Loucy (cell line): ENCODE results near the gene ABHD2.
A peak's percentile ranks its signal among the peaks of the same experiment; 100 is the strongest.

Experiments
- H2AFZ ChIP-seq: fragments of 200-600 bp; sonication (generic); 2 replicates; pipeline ENCODE4 v1.6.0; 2016; ENCODE audit warnings: antibody characterized with exemption, mild to moderate bottlenecking, low read length, moderate library complexity
- H3F3A ChIP-seq: fragments of 200-600 bp; 2 replicates; pipeline ENCODE4 v1.6.0; 2016; ENCODE audit warnings: antibody characterized with exemption, low read depth, mild to moderate bottlenecking
- H3K27me3 ChIP-seq: fragments of 200-600 bp; sonication (generic); 2 replicates; pipeline ENCODE4 v1.6.1; 2014; ENCODE audit warnings: low read length, mild to moderate bottlenecking; ENCODE audit not compliant: insufficient read depth, poor library complexity, severe bottlenecking
- H3K36me3 ChIP-seq: fragments of 200-600 bp; sonication (generic); 2 replicates; pipeline ENCODE4 v1.6.1; 2016; ENCODE audit warnings: low read length; ENCODE audit not compliant: insufficient read depth
- H3K4me1 ChIP-seq: fragments of 200-600 bp; sonication (generic); 2 replicates; pipeline ENCODE4 v1.5.1; 2014; ENCODE audit warnings: low read length, mild to moderate bottlenecking; ENCODE audit not compliant: insufficient read depth, poor library complexity, severe bottlenecking
- H3K4me2 ChIP-seq: fragments of 200-600 bp; sonication (generic); 2 replicates; pipeline ENCODE4 v1.6.0; 2014; ENCODE audit warnings: antibody characterized with exemption, low read length, low read depth, mild to moderate bottlenecking; ENCODE audit not compliant: poor library complexity, severe bottlenecking
- H3K4me3 ChIP-seq: fragments of 200-600 bp; sonication (generic); 2 replicates; pipeline ENCODE4 v1.5.1; 2014; ENCODE audit warnings: low read length, mild to moderate bottlenecking, mixed read lengths; ENCODE audit not compliant: poor library complexity, severe bottlenecking
- H3K79me2 ChIP-seq: fragments of 200-600 bp; sonication (generic); 2 replicates; pipeline ENCODE4 v1.6.1; 2014; ENCODE audit warnings: low read length; ENCODE audit not compliant: insufficient read depth
- H3K9ac ChIP-seq: fragments of 200-600 bp; sonication (generic); 2 replicates; pipeline ENCODE4 v1.6.0; 2014; ENCODE audit warnings: mild to moderate bottlenecking, low read depth, low read length, moderate library complexity; ENCODE audit not compliant: poor library complexity, severe bottlenecking
- H3K9me2 ChIP-seq: fragments of 200-600 bp; sonication (generic); replicated peaks from 2 replicates; pipeline ENCODE4 v1.6.1; 2016; ENCODE audit warnings: low read depth, low read length, mixed read lengths
- H3K9me3 ChIP-seq: fragments of 200-600 bp; sonication (generic); 2 replicates; pipeline ENCODE4 v1.6.1; 2014; ENCODE audit warnings: mild to moderate bottlenecking, antibody characterized with exemption, low read length, low read depth; ENCODE audit not compliant: insufficient read depth
- H4K20me1 ChIP-seq: fragments of 200-600 bp; sonication (generic); 2 replicates; pipeline ENCODE4 v1.6.0; 2014; ENCODE audit warnings: antibody characterized with exemption, low read length, mild to moderate bottlenecking; ENCODE audit not compliant: insufficient read depth, poor library complexity, severe bottlenecking
- EZH2phosphoT487 ChIP-seq: fragments of 200-600 bp; IDR thresholded peaks from 2 replicates; pipeline ENCODE4 v1.6.1; 2018; ENCODE audit warnings: antibody characterized with exemption, mild to moderate bottlenecking, moderate library complexity, borderline replicate concordance
- TF ChIP-seq, protein P1 (sequence below): fragments of 200-600 bp; sonication (generic); conservative IDR thresholded peaks from 2 replicates; pipeline ENCODE4 v1.5.1; 2014; ENCODE audit warnings: mild to moderate bottlenecking, antibody characterized with exemption, low read length

ABHD2 gene

DNA sequence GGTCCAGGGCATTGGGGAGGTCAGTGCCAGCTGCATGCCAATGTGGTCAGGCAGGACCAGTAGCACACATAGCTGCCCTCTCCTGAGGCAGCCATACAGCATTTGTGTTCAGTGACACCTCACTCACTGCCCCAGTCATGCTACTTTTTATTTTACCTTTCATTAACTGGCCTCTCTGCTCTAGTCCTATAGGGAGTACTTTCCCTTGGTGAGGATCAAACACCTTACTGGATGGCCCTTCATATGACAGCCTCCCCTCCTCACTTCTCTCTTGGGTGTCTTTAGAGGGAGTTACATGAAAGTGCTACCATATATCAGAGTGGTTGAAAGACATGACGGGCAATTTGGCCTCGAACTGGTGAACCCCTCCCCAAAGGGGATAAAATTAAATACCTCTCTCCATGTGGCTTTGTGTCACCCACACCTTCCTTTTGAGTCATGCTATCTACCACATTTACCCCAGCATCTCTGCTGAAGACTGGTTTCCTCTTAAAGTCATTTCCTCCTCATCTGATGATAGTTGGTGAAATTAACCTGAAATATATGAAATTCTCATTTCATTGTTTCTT lies 115.5 kb downstream of the ABHD2 start:
- H3K79me2 ChIP-seq, result no peaks in the 10 kb centered on the region
- no peaks in the 10 kb centered on the region for H3K9me2 ChIP-seq
- no peaks in the 10 kb centered on the region for H3K36me3 ChIP-seq
- no peaks in the 10 kb centered on the region for H3F3A ChIP-seq
- no peak for TF ChIP-seq EZH2phosphoT487
- no peak overlapping the region for H2AFZ ChIP-seq
- H3K9ac ChIP-seq, result no peak overlapping the region
- no peaks in the 10 kb centered on the region for H4K20me1 ChIP-seq
- H3K4me1 ChIP-seq, result peaks cover 33% of the 10 kb centered on the region
- H3K4me3 ChIP-seq, result peak overlapping the region; percentile 42
- no peaks in the 10 kb centered on the region for H3K27me3 ChIP-seq
- H3K4me2 ChIP-seq, result peak overlapping the region; percentile 55
- H3K9me3 ChIP-seq, result no peaks in the 10 kb centered on the region

GRCh38 chr15:89205991-89206585 lies 117.8 kb downstream of the ABHD2 start:
- H3F3A ChIP-seq, result no peaks in the 10 kb centered on the region
- H3K4me3 ChIP-seq, result peak overlapping the region; percentile 5
- peaks cover 45% of the 10 kb centered on the region for H3K4me1 ChIP-seq
- H3K9ac ChIP-seq, result no peak overlapping the region
- TF ChIP-seq EZH2phosphoT487, result no peak
- TF ChIP-seq, protein P1, sequence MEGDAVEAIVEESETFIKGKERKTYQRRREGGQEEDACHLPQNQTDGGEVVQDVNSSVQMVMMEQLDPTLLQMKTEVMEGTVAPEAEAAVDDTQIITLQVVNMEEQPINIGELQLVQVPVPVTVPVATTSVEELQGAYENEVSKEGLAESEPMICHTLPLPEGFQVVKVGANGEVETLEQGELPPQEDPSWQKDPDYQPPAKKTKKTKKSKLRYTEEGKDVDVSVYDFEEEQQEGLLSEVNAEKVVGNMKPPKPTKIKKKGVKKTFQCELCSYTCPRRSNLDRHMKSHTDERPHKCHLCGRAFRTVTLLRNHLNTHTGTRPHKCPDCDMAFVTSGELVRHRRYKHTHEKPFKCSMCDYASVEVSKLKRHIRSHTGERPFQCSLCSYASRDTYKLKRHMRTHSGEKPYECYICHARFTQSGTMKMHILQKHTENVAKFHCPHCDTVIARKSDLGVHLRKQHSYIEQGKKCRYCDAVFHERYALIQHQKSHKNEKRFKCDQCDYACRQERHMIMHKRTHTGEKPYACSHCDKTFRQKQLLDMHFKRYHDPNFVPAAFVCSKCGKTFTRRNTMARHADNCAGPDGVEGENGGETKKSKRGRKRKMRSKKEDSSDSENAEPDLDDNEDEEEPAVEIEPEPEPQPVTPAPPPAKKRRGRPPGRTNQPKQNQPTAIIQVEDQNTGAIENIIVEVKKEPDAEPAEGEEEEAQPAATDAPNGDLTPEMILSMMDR, result no peak
- H3K4me2 ChIP-seq, result peak overlapping the region; percentile 47
- H2AFZ ChIP-seq, result no peak overlapping the region
- H3K9me2 ChIP-seq, result no peaks in the 10 kb centered on the region
- H3K79me2 ChIP-seq, result no peaks in the 10 kb centered on the region
- H4K20me1 ChIP-seq, result no peaks in the 10 kb centered on the region
- no peaks in the 10 kb centered on the region for H3K27me3 ChIP-seq
- H3K36me3 ChIP-seq, result no peaks in the 10 kb centered on the region
- no peaks in the 10 kb centered on the region for H3K9me3 ChIP-seq

GRCh38 chr15:89206908-89207331 lies 118.7 kb downstream of the ABHD2 start:
- Histone ChIP-seq H3K79me2 (no peaks in the 10 kb centered on the region), H3K9ac (no peak overlapping the region), H3F3A (no peaks in the 10 kb centered on the region), H2AFZ (no peak overlapping the region; the same call in 1 of the 2 replicates), H4K20me1 (no peaks in the 10 kb centered on the region), H3K4me2 (peak overlapping the region; percentile 47), H3K27me3 (no peaks in the 10 kb centered on the region), H3K36me3 (no peaks in the 10 kb centered on the region), H3K9me3 (no peaks in the 10 kb centered on the region), H3K4me3 (no peak overlapping the region), H3K4me1 (peaks cover 45% of the 10 kb centered on the region), H3K9me2 (no peaks in the 10 kb centered on the region)
- TF ChIP-seq, protein P1, result peak; percentile 98
- TF ChIP-seq EZH2phosphoT487, result no peak

DNA sequence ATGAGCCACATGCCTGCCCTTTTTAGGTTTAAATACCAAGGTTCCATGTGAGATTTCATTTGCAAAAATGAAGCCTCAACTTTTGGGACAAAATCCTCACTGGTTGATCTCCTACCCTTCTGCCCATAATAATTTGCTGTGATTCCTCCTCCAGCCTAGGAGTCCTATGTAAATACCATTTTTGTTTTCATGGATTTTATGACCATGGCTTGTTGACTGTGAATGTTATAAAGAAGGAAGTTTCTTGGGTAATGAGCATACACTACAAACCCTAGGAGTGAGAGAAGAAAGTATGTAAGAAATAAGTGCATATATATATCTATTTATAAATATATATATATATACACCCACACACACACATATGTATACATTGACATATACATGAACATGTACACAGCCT lies 120.0 kb downstream of the ABHD2 start:
- no peak for TF ChIP-seq EZH2phosphoT487
- TF ChIP-seq, protein P1, result no peak
- no peaks in the 10 kb centered on the region for H4K20me1 ChIP-seq
- no peaks in the 10 kb centered on the region for H3K27me3 ChIP-seq
- no peaks in the 10 kb centered on the region for H3K79me2 ChIP-seq
- H3K4me2 ChIP-seq, result no peak overlapping the region
- H2AFZ ChIP-seq, result no peak overlapping the region
- H3K9me3 ChIP-seq, result no peaks in the 10 kb centered on the region
- no peak overlapping the region for H3K9ac ChIP-seq
- no peaks in the 10 kb centered on the region for H3K36me3 ChIP-seq
- no peaks in the 10 kb centered on the region for H3K9me2 ChIP-seq
- H3K4me3 ChIP-seq, result no peak overlapping the region
- H3F3A ChIP-seq, result no peaks in the 10 kb centered on the region
- H3K4me1 ChIP-seq, result peaks cover 43% of the 10 kb centered on the region
